Subcutaneous adipose tissue (tissue), 4 donors: ENCODE data around the gene EPDR1. TPM values are rescaled to one million over a fixed set of nuclear protein-coding genes. Genes with fewer than 3 reads are reported as not detected.

ENCODE experiments used
- total RNA-seq, 4 donors: library from RNA; depleted of rRNA; stranded (reverse); fragments of >200 nt; gene quantifications; one replicate each; pipeline ENCODE4 v1.1.0, GENCODE V29; 2016
- TF ChIP-seq, protein P1 (sequence below): fragments of 450-650 bp; IDR thresholded peaks from one replicate; pipeline ENCODE4 v1.5.1; 2016; ENCODE audit warnings: low read depth, mild to moderate bottlenecking, control low read depth, antibody characterized with exemption, moderate library complexity

EPDR1 gene
- total RNA-seq: 10 to 100 TPM; 14.5 to 53.5 (median 34.9) TPM

DNA sequence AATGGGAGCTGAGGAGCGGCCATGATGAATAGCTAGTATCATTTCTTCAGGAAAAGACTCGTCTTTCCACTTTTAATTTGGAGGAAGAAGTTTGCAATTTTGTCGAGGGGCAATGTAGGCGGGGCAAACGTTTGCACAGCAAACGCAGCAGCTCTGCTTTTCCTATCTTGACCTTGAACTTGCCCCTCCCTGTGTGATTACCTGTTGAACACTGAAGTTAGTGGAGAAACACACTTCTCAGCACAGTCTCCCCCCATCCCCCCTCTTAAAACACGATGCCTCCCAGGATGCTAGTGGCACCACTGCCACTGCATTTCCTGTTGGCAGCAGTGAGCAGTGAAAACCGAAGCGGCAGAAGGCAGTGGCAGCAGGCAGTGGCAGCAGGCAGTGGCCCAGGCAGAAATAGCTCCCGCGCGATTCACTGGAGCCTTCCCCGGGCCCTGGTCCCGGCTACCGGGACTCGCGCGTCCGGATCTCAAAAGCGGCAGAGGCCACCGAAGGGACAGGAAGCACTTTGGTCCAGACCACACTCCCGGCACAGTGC lies at the start of gene EPDR1:
EPDR1 (plus strand) TSS at position 336 of the 544 bp plus-strand sequence. CDS start 300 bp downstream, outside the sequence.
- TF ChIP-seq, protein P1, sequence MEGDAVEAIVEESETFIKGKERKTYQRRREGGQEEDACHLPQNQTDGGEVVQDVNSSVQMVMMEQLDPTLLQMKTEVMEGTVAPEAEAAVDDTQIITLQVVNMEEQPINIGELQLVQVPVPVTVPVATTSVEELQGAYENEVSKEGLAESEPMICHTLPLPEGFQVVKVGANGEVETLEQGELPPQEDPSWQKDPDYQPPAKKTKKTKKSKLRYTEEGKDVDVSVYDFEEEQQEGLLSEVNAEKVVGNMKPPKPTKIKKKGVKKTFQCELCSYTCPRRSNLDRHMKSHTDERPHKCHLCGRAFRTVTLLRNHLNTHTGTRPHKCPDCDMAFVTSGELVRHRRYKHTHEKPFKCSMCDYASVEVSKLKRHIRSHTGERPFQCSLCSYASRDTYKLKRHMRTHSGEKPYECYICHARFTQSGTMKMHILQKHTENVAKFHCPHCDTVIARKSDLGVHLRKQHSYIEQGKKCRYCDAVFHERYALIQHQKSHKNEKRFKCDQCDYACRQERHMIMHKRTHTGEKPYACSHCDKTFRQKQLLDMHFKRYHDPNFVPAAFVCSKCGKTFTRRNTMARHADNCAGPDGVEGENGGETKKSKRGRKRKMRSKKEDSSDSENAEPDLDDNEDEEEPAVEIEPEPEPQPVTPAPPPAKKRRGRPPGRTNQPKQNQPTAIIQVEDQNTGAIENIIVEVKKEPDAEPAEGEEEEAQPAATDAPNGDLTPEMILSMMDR: no peak

DNA sequence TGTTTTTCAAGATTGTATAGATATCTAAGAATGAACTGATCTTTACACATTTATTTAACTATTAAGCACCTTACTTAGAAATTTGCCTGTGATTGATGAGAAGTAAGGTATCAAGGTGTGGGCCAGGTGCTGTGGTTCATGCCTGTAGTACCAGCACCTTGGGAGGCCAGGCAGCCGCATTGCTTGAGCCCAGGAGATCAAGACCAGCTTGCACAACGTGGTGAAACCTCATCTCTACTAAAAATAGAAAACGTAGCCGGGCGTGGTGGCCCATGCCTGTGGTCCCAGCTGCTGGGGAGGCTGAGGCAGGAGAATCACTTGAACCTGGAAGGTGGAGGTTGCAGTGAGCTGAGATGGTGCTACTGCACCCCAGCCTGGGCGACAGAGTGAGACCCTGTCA lies 38.4 kb upstream of the EPDR1 start:
- TF ChIP-seq, protein P1: no peak

DNA sequence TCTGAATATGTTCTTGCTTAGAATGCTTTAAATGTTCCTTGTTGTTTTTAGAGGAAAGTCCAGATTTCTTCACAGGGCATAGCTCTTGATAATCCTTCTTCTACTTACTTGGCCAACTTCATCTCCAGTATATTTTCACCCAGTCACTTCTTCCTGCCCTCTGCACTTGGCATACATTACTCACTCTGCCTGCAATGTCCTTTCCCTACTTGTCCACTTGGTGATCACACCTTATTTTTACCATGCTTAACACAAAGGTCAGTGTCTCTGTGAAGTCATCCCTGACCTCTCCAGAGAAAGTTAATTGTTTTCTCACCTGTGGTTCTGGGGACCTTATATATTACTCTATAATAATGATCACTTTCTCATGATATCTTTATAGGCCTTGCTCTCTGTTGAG lies 27.1 kb upstream of the EPDR1 start:
- TF ChIP-seq, protein P1: no peak

DNA sequence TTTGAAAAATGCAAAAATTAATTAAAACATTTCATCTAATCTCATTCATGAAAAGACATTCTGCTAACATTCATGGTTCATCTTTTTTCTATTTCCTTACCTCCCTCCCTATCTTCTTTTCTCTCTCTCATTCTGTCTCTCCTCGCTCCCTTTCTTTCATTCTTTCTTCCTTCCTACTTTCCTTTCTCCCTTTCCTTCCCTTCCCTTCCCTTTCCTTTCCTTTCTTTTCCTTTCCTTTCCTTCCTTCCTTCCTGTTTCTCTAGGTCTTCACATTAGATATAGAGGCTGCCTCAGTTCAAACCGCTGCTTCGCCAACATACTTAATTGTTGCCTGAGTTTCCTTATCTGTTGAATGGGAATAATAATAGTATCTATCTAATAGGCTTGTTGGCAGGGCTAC lies 25.8 kb upstream of the EPDR1 start:
- TF ChIP-seq, protein P1: no peak

DNA sequence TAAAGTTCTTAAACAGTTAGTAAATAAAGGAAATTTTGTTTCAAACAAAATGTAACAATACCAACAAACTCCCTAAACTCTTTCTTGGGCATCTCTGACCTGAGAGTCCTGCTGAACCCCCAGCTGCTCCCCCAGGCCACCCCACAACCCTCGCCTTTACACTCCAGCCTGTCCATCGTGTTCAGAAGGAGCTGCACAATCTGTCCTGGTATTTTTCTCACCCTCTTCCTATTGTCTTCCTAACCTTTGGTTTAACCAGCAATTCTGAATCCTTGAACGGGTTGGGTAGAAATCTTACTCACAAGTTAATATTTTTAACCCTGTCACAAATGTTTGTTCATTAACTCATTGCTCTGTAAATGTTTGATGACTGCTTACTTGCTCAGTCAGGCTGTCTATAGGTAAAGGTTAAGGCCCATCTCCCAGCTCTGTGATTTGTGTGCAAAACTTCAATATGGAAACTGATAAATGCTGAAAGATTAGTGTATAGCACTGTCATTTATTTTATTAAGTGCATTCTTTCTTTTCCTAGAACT lies 20.7 kb upstream of the EPDR1 start:
- TF ChIP-seq, protein P1: no peak

DNA sequence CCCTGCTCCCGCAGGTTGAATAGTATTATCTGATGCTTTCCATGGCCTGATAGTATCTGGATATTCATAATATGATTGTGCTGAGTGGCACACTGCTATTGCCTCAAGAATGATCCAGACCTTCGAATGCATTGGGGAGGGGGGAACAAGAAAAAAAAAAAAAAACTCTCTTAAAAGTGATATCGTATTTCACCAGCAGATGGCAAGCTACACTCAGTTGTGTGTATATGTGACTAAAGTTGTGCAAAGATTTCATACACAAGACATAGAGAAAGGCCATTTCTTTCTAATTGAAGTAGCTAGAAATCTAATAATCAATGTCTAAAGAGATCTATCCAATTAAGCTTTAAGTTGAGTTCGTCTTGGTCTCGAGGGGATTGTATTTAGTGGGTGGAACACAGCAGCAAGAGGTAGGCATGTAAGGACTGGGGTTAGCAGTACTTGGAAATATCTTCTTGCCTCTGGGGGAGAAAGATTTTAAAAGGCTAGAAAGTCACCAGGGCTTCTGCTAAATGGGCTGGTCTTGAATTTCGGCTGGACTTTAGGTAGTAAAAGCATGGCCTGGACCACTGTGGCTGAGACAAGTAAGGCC lies 19.1 kb upstream of the EPDR1 start:
- TF ChIP-seq, protein P1: no peak

DNA sequence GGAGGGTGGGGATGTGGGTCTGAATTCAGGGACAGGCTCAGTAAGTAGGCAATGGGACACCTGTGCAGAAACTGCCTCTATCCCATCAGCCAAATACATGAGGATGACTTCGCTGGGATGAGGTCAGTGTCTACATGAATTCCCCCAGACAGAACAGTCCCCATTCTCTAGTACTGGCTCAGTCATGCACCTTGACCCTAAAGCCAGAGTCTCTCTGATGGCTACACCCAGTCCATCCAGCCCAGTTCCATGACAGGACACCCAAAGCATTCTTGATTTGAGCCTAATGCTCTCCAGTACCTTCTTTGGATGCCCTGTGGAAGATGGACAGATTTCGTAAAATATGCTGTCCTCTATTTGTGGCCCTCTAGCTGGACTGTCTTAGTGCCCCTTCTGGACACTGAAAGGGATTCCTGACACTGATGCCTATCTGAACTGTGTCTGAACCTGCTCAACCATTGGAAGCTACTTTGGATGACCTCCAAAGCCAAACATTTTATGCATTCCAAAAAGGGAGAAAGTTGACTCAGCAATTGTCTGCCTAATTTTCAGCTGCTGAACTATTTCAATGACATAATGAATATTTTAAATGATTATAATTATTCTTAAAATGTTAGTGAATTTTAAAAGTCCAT lies 18.4 kb upstream of the EPDR1 start:
- TF ChIP-seq, protein P1: no peak
